ENCODE measurements around the gene UBE2O.

- TF ChIP-seq CTCF (IDR thresholded peaks at IDR 0.05; ENCODE audit: low read depth, low read length), result no peak
- no peak for TF ChIP-seq EZH2phosphoT487 (IDR thresholded peaks at IDR 0.05; ENCODE audit: low read depth)
Observed at GRCh38 chr17:76395980-76396379, 57.0 kb downstream of the UBE2O start.
